ENCODE results near the gene SKI.

- TF ChIP-seq, protein P1, sequence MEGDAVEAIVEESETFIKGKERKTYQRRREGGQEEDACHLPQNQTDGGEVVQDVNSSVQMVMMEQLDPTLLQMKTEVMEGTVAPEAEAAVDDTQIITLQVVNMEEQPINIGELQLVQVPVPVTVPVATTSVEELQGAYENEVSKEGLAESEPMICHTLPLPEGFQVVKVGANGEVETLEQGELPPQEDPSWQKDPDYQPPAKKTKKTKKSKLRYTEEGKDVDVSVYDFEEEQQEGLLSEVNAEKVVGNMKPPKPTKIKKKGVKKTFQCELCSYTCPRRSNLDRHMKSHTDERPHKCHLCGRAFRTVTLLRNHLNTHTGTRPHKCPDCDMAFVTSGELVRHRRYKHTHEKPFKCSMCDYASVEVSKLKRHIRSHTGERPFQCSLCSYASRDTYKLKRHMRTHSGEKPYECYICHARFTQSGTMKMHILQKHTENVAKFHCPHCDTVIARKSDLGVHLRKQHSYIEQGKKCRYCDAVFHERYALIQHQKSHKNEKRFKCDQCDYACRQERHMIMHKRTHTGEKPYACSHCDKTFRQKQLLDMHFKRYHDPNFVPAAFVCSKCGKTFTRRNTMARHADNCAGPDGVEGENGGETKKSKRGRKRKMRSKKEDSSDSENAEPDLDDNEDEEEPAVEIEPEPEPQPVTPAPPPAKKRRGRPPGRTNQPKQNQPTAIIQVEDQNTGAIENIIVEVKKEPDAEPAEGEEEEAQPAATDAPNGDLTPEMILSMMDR (IDR thresholded peaks at IDR 0.05; ENCODE audit: borderline replicate concordance, extremely low read depth, low read length, poor library complexity, severe bottlenecking) = no peak
- no peak for TF ChIP-seq EZH2 (IDR thresholded peaks at IDR 0.05; ENCODE audit: borderline replicate concordance, low read depth, low read length, severe bottlenecking)
Measured at GRCh38 chr1:2275796-2276536, 47.8 kb downstream of the SKI start.
